Measurements from ENCODE around the gene GRIK1. TPM values are rescaled to one million over a fixed set of nuclear protein-coding genes. Genes with fewer than 3 reads are reported as not detected.

Gene GRIK1
- polyA plus RNA-seq, 3 donors: not detected

GRCh38 chr21:29827236-29827635, 112.6 kb downstream of the GRIK1 start:
- no peaks in the 10 kb centered on the region for H3K79me2 ChIP-seq (ENCODE audit: insufficient read depth, low read length)

GRCh38 chr21:29826386-29826785, 113.4 kb downstream of the GRIK1 start:
- Histone ChIP-seq H4K20me1 (ENCODE audit: insufficient read depth, low read length) (no peaks in the 10 kb centered on the region), H2AFZ (ENCODE audit: insufficient read depth, low read depth, low read length, poor library complexity, severe bottlenecking) (no peak overlapping the region), H3K9ac (ENCODE audit: insufficient read depth, low read length, poor library complexity, severe bottlenecking) (no peak overlapping the region), H3K9me3 (replicated peaks in 1 of 2; ENCODE audit: control insufficient read depth in 1 of 2, insufficient read depth in 1 of 2, low read length in 2 of 2) (peaks cover 0 to 3% of the 10 kb centered on the region in 2 donors), H3K79me2 (ENCODE audit: insufficient read depth, low read length) (no peaks in the 10 kb centered on the region), H3K36me3 (replicated peaks in 1 of 2; ENCODE audit: control insufficient read depth in 1 of 2, insufficient read depth in 2 of 2, low read length in 2 of 2) (no peaks in the 10 kb centered on the region), H3K4me1 (ENCODE audit: control insufficient read depth in 1 of 2, insufficient read depth in 2 of 2, low read length in 2 of 2) (no peaks in the 10 kb centered on the region), H3K27me3 (ENCODE audit: control insufficient read depth in 2 of 2, insufficient read depth in 2 of 2, low read length in 2 of 2) (no peaks in the 10 kb centered on the region), H3K4me3 (replicated peaks in 1 of 3; ENCODE audit: low read depth in 2 of 3, low read length in 3 of 3) (no peak overlapping the region), H3K27ac (ENCODE audit: low read depth in 1 of 2, low read length in 2 of 2) (no peak overlapping the region), H3K4me2 (replicated peaks; ENCODE audit: extremely low read depth, low read length, poor library complexity, severe bottlenecking) (no peak overlapping the region)
- intact Hi-C loops (cut with micrococcal nuclease): no loop called here
- Mint-ChIP-seq H3K36me3 (no peaks in the 10 kb centered on the region), H3K4me1 (no peaks in the 10 kb centered on the region), H3K27me3 (ENCODE audit: low read depth in 3 of 3) (peaks cover 0 to 4% (median 0%) of the 10 kb centered on the region in 3 donors), H3K9me3 (peaks cover 3 to 13% (median 8%) of the 10 kb centered on the region in 7 donors), H3K27ac (no peak overlapping the region), H3K4me3 (no peak overlapping the region)
- WGBS (ENCODE audit: insufficient coverage): no CpG with 5 or more reads among the region's 1 CpG
- DNase-seq: no peak
- TF ChIP-seq CTCF (IDR thresholded peaks at IDR 0.05): no peak

More at GRCh38 chr21:29827236-29827635, 112.6 kb downstream of the GRIK1 start:
- Mint-ChIP-seq H3K9me3 (peaks cover 9 to 18% (median 15%) of the 10 kb centered on the region in 7 donors), H3K36me3 (no peaks in the 10 kb centered on the region), H3K27me3 (ENCODE audit: low read depth in 3 of 3) (peaks cover 0 to 4% (median 0%) of the 10 kb centered on the region in 3 donors), H3K4me1 (no peaks in the 10 kb centered on the region), H3K4me3 (no peak overlapping the region), H3K27ac (no peak overlapping the region)
- H4K20me1 ChIP-seq (ENCODE audit: insufficient read depth, low read length): no peaks in the 10 kb centered on the region
- whole genome bisulfite sequencing (ENCODE audit: insufficient coverage): no CpG with 5 or more reads among the region's 3 CpGs
- TF ChIP-seq CTCF (IDR thresholded peaks at IDR 0.05): no peak
- H3K9ac ChIP-seq (ENCODE audit: insufficient read depth, low read length, poor library complexity, severe bottlenecking): no peak overlapping the region
- H3K27me3 ChIP-seq (ENCODE audit: control insufficient read depth in 2 of 2, insufficient read depth in 2 of 2, low read length in 2 of 2): no peaks in the 10 kb centered on the region
- no peak overlapping the region for H3K4me2 ChIP-seq (replicated peaks; ENCODE audit: extremely low read depth, low read length, poor library complexity, severe bottlenecking)
- H3K9me3 ChIP-seq (replicated peaks in 1 of 2; ENCODE audit: control insufficient read depth in 1 of 2, insufficient read depth in 1 of 2, low read length in 2 of 2): peaks cover 6 to 9% of the 10 kb centered on the region in 2 donors
- intact Hi-C loops (cut with micrococcal nuclease): no loop called here
- no peak for DNase-seq
- no peak overlapping the region for H3K27ac ChIP-seq (ENCODE audit: low read depth in 1 of 2, low read length in 2 of 2)
- H3K4me1 ChIP-seq (ENCODE audit: control insufficient read depth in 1 of 2, insufficient read depth in 2 of 2, low read length in 2 of 2): no peaks in the 10 kb centered on the region
- H3K4me3 ChIP-seq (replicated peaks in 1 of 3; ENCODE audit: low read depth in 2 of 3, low read length in 3 of 3): no peak overlapping the region
- H2AFZ ChIP-seq (ENCODE audit: insufficient read depth, low read depth, low read length, poor library complexity, severe bottlenecking): no peak overlapping the region
- H3K36me3 ChIP-seq (replicated peaks in 1 of 2; ENCODE audit: control insufficient read depth in 1 of 2, insufficient read depth in 2 of 2, low read length in 2 of 2): no peaks in the 10 kb centered on the region
